ENCODE data around the gene GRAMD2A.

GRAMD2A gene

DNA sequence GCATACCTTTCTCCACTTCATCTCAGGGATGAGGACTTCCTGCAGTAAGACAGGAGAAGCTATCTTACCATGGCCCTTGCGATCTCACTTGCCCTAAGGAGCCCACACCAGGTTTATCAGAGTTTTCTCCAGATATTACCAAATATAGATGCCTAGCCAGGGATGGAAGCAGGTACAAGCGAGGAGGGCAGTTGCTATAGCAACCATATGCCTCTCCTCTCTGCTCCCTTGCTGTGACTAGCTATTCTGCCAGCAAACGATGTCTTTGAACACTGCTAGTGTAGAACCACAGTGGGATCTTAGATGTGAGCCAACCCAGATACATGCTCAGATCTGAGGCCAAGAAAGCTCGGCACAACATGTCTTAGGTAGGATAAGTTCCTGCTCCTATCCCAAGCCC, 33.9 kb downstream of the GRAMD2A start:
- no peak overlapping the region for H4K5ac ChIP-seq (ENCODE audit: low read length)
- no peak overlapping the region for H2BK120ac ChIP-seq (ENCODE audit: low read depth, low read length)
- no peak overlapping the region for H2BK5ac ChIP-seq (ENCODE audit: low read length)
- no peaks in the 10 kb centered on the region for H3K27me3 ChIP-seq (ENCODE audit: insufficient read depth, low read length, poor library complexity)
- DNase-seq, result no peak
- no peak overlapping the region for H3K18ac ChIP-seq (ENCODE audit: low read length)
- H3K4me3 ChIP-seq (ENCODE audit: low read length), result no peak overlapping the region
- H3K4ac ChIP-seq (ENCODE audit: low read depth, low read length), result no peak overlapping the region
- no peak overlapping the region for H4K8ac ChIP-seq (ENCODE audit: low read depth, low read length)
- WGBS (ENCODE audit: extremely low coverage, insufficient coverage, low lambda C conversion rate), result no CpG with 5 or more reads among the region's 4 CpGs
- H3K9ac ChIP-seq (ENCODE audit: low read length), result no peak overlapping the region
- no peaks in the 10 kb centered on the region for H3K79me1 ChIP-seq (ENCODE audit: low read length)
- no peaks in the 10 kb centered on the region for H3K79me2 ChIP-seq (ENCODE audit: control insufficient read depth, insufficient read depth, low read length)
- no peak overlapping the region for H3K4me2 ChIP-seq (ENCODE audit: low read length)
- H2AK5ac ChIP-seq (ENCODE audit: low read length), result no peak overlapping the region
- no peaks in the 10 kb centered on the region for H3K36me3 ChIP-seq (ENCODE audit: control insufficient read depth, insufficient read depth, low read length)
- no peak overlapping the region for H3K27ac ChIP-seq (ENCODE audit: low read depth, low read length)
- no peak overlapping the region for H3K23ac ChIP-seq (ENCODE audit: low read length)
- H3K56ac ChIP-seq (ENCODE audit: low read length), result no peak overlapping the region
- no peak overlapping the region for H2BK15ac ChIP-seq (replicated peaks; ENCODE audit: low read depth)
- peaks cover 6% of the 10 kb centered on the region for H3K4me1 ChIP-seq (ENCODE audit: control insufficient read depth, low read depth, low read length)

GRCh38 chr15:72162569-72162968, 35.0 kb downstream of the GRAMD2A start:
- no peak overlapping the region for H3K9ac ChIP-seq (ENCODE audit: low read length)
- no CpG with 5 or more reads among the region's 5 CpGs for WGBS (ENCODE audit: extremely low coverage, insufficient coverage, low lambda C conversion rate)
- H3K79me2 ChIP-seq (ENCODE audit: control insufficient read depth, insufficient read depth, low read length), result no peaks in the 10 kb centered on the region
- H3K18ac ChIP-seq (ENCODE audit: low read length), result no peak overlapping the region
- H2AK5ac ChIP-seq (ENCODE audit: low read length), result no peak overlapping the region
- no peak overlapping the region for H3K4me3 ChIP-seq (ENCODE audit: low read length)
- H4K8ac ChIP-seq (ENCODE audit: low read depth, low read length), result no peak overlapping the region
- H3K79me1 ChIP-seq (ENCODE audit: low read length), result no peaks in the 10 kb centered on the region
- H3K4ac ChIP-seq (ENCODE audit: low read depth, low read length), result no peak overlapping the region
- no peak overlapping the region for H3K56ac ChIP-seq (ENCODE audit: low read length)
- H2BK120ac ChIP-seq (ENCODE audit: low read depth, low read length), result no peak overlapping the region
- H3K23ac ChIP-seq (ENCODE audit: low read length), result no peak overlapping the region
- no peak overlapping the region for H3K4me2 ChIP-seq (ENCODE audit: low read length)
- no peak overlapping the region for H4K5ac ChIP-seq (ENCODE audit: low read length)
- H3K36me3 ChIP-seq (ENCODE audit: control insufficient read depth, insufficient read depth, low read length), result no peaks in the 10 kb centered on the region
- no peak overlapping the region for H2BK5ac ChIP-seq (ENCODE audit: low read length)
- DNase-seq, result no peak
- no peaks in the 10 kb centered on the region for H3K27me3 ChIP-seq (ENCODE audit: insufficient read depth, low read length, poor library complexity)
- no peak overlapping the region for H3K27ac ChIP-seq (ENCODE audit: low read depth, low read length)
- H2BK15ac ChIP-seq (replicated peaks; ENCODE audit: low read depth), result no peak overlapping the region
- no peaks in the 10 kb centered on the region for H3K4me1 ChIP-seq (ENCODE audit: control insufficient read depth, low read depth, low read length)

DNA sequence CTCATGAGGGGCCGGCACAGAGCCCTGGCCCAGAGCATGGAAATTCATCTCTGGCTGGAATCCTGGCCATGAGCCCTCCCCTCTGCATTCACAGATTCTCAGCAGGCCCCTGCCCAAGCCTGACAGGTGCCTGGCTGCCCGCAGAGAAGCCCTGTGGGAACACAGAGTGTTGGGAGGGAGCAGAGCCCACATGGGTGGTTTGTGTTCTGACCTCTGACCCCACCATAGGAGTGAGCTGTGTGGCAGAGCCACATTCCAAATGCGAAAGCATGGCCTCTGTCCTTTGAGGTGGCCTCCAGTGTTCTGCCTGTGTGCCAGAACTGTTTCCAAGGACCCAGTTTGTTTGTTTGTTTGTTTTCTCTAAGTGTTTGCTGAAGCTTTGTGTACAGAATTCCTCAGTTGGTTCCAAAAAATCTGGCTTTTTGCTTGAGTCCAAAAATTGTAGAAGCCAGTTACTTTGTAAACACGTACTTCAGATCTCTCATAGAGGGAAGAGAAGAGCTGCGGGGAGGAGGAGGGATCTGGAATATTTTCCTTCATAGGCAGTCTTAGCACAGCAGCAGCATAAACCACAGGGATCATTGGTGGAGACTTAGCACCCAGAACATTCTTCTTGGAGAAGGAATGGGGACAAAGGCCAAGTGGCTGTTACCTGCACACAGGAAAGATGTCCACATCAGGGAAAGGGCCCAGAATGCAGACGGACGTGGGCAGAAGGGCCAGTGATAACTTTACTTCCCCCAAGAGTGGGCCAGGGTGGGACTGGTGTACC, 36.0 kb downstream of the GRAMD2A start:
- WGBS (ENCODE audit: extremely low coverage, insufficient coverage, low lambda C conversion rate), result no CpG with 5 or more reads among the region's 7 CpGs
- no peak overlapping the region for H3K23ac ChIP-seq (ENCODE audit: low read length)
- H3K4me3 ChIP-seq (ENCODE audit: low read length), result no peak overlapping the region
- H3K18ac ChIP-seq (ENCODE audit: low read length), result no peak overlapping the region
- H3K4me2 ChIP-seq (ENCODE audit: low read length), result no peak overlapping the region
- no peak overlapping the region for H2BK120ac ChIP-seq (ENCODE audit: low read depth, low read length)
- H3K4ac ChIP-seq (ENCODE audit: low read depth, low read length), result no peak overlapping the region
- no peak for DNase-seq
- H3K27me3 ChIP-seq (ENCODE audit: insufficient read depth, low read length, poor library complexity), result no peaks in the 10 kb centered on the region
- no peaks in the 10 kb centered on the region for H3K4me1 ChIP-seq (ENCODE audit: control insufficient read depth, low read depth, low read length)
- no peak overlapping the region for H4K5ac ChIP-seq (ENCODE audit: low read length)
- H3K56ac ChIP-seq (ENCODE audit: low read length), result no peak overlapping the region
- H2BK5ac ChIP-seq (ENCODE audit: low read length), result no peak overlapping the region
- no peaks in the 10 kb centered on the region for H3K79me2 ChIP-seq (ENCODE audit: control insufficient read depth, insufficient read depth, low read length)
- H4K8ac ChIP-seq (ENCODE audit: low read depth, low read length), result no peak overlapping the region
- no peaks in the 10 kb centered on the region for H3K36me3 ChIP-seq (ENCODE audit: control insufficient read depth, insufficient read depth, low read length)
- no peak overlapping the region for H2AK5ac ChIP-seq (ENCODE audit: low read length)
- H2BK15ac ChIP-seq (replicated peaks; ENCODE audit: low read depth), result no peak overlapping the region
- H3K9ac ChIP-seq (ENCODE audit: low read length), result no peak overlapping the region
- H3K79me1 ChIP-seq (ENCODE audit: low read length), result no peaks in the 10 kb centered on the region
- no peak overlapping the region for H3K27ac ChIP-seq (ENCODE audit: low read depth, low read length)

- H3K79me2 ChIP-seq (ENCODE audit: control insufficient read depth, insufficient read depth, low read length), result no peaks in the 10 kb centered on the region
Observed at GRCh38 chr15:72160696-72161245, 36.8 kb downstream of the GRAMD2A start.

DNA sequence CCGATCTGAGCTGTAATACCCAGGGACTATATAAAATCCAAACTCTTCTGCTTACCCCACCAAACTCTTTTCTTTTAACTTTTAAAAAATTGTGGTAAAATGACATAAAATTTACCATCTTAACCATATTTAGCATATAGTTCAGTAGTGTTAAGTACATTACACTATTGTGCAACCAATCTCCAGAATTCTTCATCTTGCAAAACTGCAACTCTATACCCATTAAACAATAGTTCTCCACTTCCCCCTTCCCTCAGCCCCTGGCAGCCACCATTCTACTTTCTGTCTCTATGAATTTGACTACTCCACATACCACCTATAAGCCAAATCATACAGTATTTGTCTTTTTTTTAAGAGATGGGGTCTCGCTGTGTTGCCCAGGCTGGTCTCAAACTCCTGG, 40.7 kb downstream of the GRAMD2A start:
- Histone ChIP-seq H2AK5ac (ENCODE audit: low read length) (no peak overlapping the region), H3K36me3 (ENCODE audit: control insufficient read depth, insufficient read depth, low read length) (no peaks in the 10 kb centered on the region), H3K79me1 (ENCODE audit: low read length) (no peaks in the 10 kb centered on the region), H3K23ac (ENCODE audit: low read length) (no peak overlapping the region), H3K56ac (ENCODE audit: low read length) (no peak overlapping the region), H3K27ac (ENCODE audit: low read depth, low read length) (no peak overlapping the region), H2BK5ac (ENCODE audit: low read length) (no peak overlapping the region), H4K5ac (ENCODE audit: low read length) (no peak overlapping the region), H3K79me2 (ENCODE audit: control insufficient read depth, insufficient read depth, low read length) (no peaks in the 10 kb centered on the region), H3K4ac (ENCODE audit: low read depth, low read length) (no peak overlapping the region), H3K4me1 (ENCODE audit: control insufficient read depth, low read depth, low read length) (no peaks in the 10 kb centered on the region), H4K8ac (ENCODE audit: low read depth, low read length) (no peak overlapping the region), H3K4me3 (ENCODE audit: low read length) (no peak overlapping the region), H3K18ac (ENCODE audit: low read length) (no peak overlapping the region), H3K4me2 (ENCODE audit: low read length) (no peak overlapping the region), H3K9ac (ENCODE audit: low read length) (no peak overlapping the region), H2BK120ac (ENCODE audit: low read depth, low read length) (no peak overlapping the region), H3K27me3 (ENCODE audit: insufficient read depth, low read length, poor library complexity) (no peaks in the 10 kb centered on the region), H2BK15ac (replicated peaks; ENCODE audit: low read depth) (no peak overlapping the region)
- DNase-seq, result no peak
- WGBS (ENCODE audit: extremely low coverage, insufficient coverage, low lambda C conversion rate), result no CpG with 5 or more reads among the region's 2 CpGs

More at GRCh38 chr15:72160696-72161245, 36.8 kb downstream of the GRAMD2A start:
- Histone ChIP-seq H3K9ac (ENCODE audit: low read length) (no peak overlapping the region), H4K5ac (ENCODE audit: low read length) (no peak overlapping the region), H3K36me3 (ENCODE audit: control insufficient read depth, insufficient read depth, low read length) (no peaks in the 10 kb centered on the region), H3K4me3 (ENCODE audit: low read length) (no peak overlapping the region), H3K23ac (ENCODE audit: low read length) (no peak overlapping the region), H2AK5ac (ENCODE audit: low read length) (no peak overlapping the region), H3K27me3 (ENCODE audit: insufficient read depth, low read length, poor library complexity) (no peaks in the 10 kb centered on the region), H4K8ac (ENCODE audit: low read depth, low read length) (no peak overlapping the region), H3K27ac (ENCODE audit: low read depth, low read length) (no peak overlapping the region), H3K18ac (ENCODE audit: low read length) (no peak overlapping the region), H3K4me2 (ENCODE audit: low read length) (no peak overlapping the region), H2BK5ac (ENCODE audit: low read length) (no peak overlapping the region), H2BK15ac (replicated peaks; ENCODE audit: low read depth) (no peak overlapping the region), H2BK120ac (ENCODE audit: low read depth, low read length) (no peak overlapping the region), H3K79me1 (ENCODE audit: low read length) (no peaks in the 10 kb centered on the region), H3K4ac (ENCODE audit: low read depth, low read length) (no peak overlapping the region), H3K4me1 (ENCODE audit: control insufficient read depth, low read depth, low read length) (no peaks in the 10 kb centered on the region), H3K56ac (ENCODE audit: low read length) (no peak overlapping the region)
- no peak for DNase-seq
- no CpG with 5 or more reads among the region's 5 CpGs for WGBS (ENCODE audit: extremely low coverage, insufficient coverage, low lambda C conversion rate)
